Stomach (tissue), 9 donors: Measurements from ENCODE around the gene TRIM33. TPM values are rescaled to one million over a fixed set of nuclear protein-coding genes. Genes with fewer than 3 reads are reported as not detected.

ENCODE experiments used
- DNase-seq, 2 donors: peaks; one replicate each; pipeline versions ENCODE4 v3.0.0 to v3.0.0-alpha.2; 2013 to 2019
- H3K27ac ChIP-seq, 5 donors: fragments of 200-600 bp in 4 of 5; sonication (generic) in 4 of 5; one replicate each; pipeline ENCODE4 v1.5.1; 2013 to 2019; ENCODE audit warnings: mild to moderate bottlenecking in 1 of 5, moderate library complexity in 1 of 5
- H3K27me3 ChIP-seq, 3 donors: fragments of 200-600 bp; sonication (generic); one replicate each; pipeline ENCODE4 v1.5.1; 2017 to 2019; ENCODE audit warnings: mixed run types in 1 of 3
- H3K36me3 ChIP-seq, 4 donors: fragments of 200-600 bp; sonication (generic); 1 replicate in 3 of 4; 2 replicates in 1 of 4; pipeline ENCODE4 v1.5.1; 2016 to 2019
- H3K4me1 ChIP-seq, 4 donors: fragments of 200-600 bp; sonication (generic); one replicate each; pipeline ENCODE4 v1.5.1; 2016 to 2019
- H3K4me3 ChIP-seq, 4 donors: fragments of 200-600 bp; sonication (generic) in 3 of 4; one replicate each; pipeline ENCODE4 v1.5.1; 2016 to 2019; ENCODE audit warnings: mild to moderate bottlenecking in 1 of 4
- H3K9me3 ChIP-seq, 4 donors: fragments of 200-600 bp; sonication (generic); one replicate each; pipeline ENCODE4 v1.5.1; 2016 to 2019
- EP300 ChIP-seq: sonication (generic); formaldehyde crosslinking; IDR thresholded peaks from one replicate; pipeline ENCODE4 v1.6.1; 2017; ENCODE audit warnings: antibody characterized with exemption
- POLR2A ChIP-seq, 4 donors: fragments of 450-650 bp; IDR thresholded peaks; one replicate each; pipeline ENCODE4 v1.6.1; 2016; ENCODE audit warnings: antibody characterized with exemption in 4 of 4, control low read depth in 2 of 4, mild to moderate bottlenecking in 1 of 4, moderate library complexity in 1 of 4
- POLR2AphosphoS5 ChIP-seq, 3 donors: sonication (generic); formaldehyde crosslinking; IDR thresholded peaks; one replicate each; pipeline ENCODE4 v1.6.1; 2016; ENCODE audit warnings: antibody characterized with exemption in 3 of 3
- WGBS, 5 donors: extraction: QIAGEN DNeasy Blood & Tissue Kit in 3 of 5; methylation state at CpG; one replicate each; pipeline versions ENCODE4 v1.1.5 to v1.1.7; 2013 to 2018; 5-methylcytosine and 5-hydroxymethylcytosine counted together
- intact Hi-C: fragments of 100-400 bp; cut with DNase I; formaldehyde crosslinking; loops from one replicate; pipeline ENCODE4 v1.15.1; 2023; ENCODE audit warnings: low total_unique reads
- polyA plus RNA-seq, 3 donors: library from polyadenylated mRNA; stranded (reverse); fragments of 200-250 nt; gene quantifications; one replicate each; pipeline ENCODE4 v1.2.3, GENCODE V29; 2013
- total RNA-seq, 5 donors: library from RNA; depleted of rRNA; stranded (reverse); fragments of >200 nt; gene quantifications; one replicate each; pipeline versions ENCODE4 v1.1.0 to v1.2.3, GENCODE V29; 2014 to 2016
- TF ChIP-seq, protein P1 (sequence below), 7 experiments: fragments of 450-650 bp in 4 of 7; fragments of 200-600 bp in 3 of 7; sonication (generic) in 3 of 7; IDR thresholded peaks; one replicate each; pipeline ENCODE4 v1.5.1; 2016 to 2019; ENCODE audit warnings: antibody characterized with exemption in 7 of 7, control low read depth in 2 of 7, mild to moderate bottlenecking in 1 of 7
- donor health status: healthy with polysubstance abuse.
- donor health status: Bipolar disorder and iron deficiency.
- donor health status: healthy.

TRIM33 gene
- total and polyA plus RNA-seq, 8 donors = 7.2 to 211 (median 40.5) TPM

DNA sequence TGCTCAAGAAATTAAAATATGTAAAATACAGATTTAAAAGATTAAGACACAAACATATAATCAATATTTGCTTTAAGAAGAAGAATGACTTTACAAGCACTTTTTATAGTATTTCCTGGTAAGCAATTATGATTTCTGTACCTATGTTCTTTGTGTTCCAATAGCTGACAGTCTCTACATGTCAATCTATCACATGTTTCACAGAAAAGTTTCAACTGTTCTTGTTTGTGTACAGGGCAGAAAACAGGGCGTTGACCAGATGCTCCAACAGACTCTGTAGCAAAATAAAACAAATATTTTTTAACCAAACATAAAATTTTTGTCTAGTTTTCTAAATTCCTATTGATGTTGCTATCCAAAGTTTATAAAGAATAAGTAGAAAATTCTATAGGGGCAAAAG, 48.0 kb downstream of the TRIM33 start:
- intact Hi-C loops = no loop called here
- no peak overlapping the region for H3K27ac ChIP-seq
- peaks cover 1 to 27% (median 8%) of the 10 kb centered on the region in 4 donors for H3K4me1 ChIP-seq
- no peak for DNase-seq
- H3K4me3 ChIP-seq = no peak overlapping the region
- no peaks in the 10 kb centered on the region for H3K27me3 ChIP-seq
- TF ChIP-seq EP300 = no peak
- no peak for TF ChIP-seq POLR2AphosphoS5 (IDR thresholded peaks at IDR 0.05)
- TF ChIP-seq, protein P1, sequence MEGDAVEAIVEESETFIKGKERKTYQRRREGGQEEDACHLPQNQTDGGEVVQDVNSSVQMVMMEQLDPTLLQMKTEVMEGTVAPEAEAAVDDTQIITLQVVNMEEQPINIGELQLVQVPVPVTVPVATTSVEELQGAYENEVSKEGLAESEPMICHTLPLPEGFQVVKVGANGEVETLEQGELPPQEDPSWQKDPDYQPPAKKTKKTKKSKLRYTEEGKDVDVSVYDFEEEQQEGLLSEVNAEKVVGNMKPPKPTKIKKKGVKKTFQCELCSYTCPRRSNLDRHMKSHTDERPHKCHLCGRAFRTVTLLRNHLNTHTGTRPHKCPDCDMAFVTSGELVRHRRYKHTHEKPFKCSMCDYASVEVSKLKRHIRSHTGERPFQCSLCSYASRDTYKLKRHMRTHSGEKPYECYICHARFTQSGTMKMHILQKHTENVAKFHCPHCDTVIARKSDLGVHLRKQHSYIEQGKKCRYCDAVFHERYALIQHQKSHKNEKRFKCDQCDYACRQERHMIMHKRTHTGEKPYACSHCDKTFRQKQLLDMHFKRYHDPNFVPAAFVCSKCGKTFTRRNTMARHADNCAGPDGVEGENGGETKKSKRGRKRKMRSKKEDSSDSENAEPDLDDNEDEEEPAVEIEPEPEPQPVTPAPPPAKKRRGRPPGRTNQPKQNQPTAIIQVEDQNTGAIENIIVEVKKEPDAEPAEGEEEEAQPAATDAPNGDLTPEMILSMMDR (IDR thresholded peaks at IDR 0.05) = no peak
- TF ChIP-seq POLR2A (IDR thresholded peaks at IDR 0.05) = no peak
- H3K9me3 ChIP-seq = no peaks in the 10 kb centered on the region
- WGBS, 5 donors = 79 to 90% (median 86%) methylated on average over 1 of the region's 1 CpG
- peaks cover 0 to 10% (median 6%) of the 10 kb centered on the region in 4 donors for H3K36me3 ChIP-seq

DNA sequence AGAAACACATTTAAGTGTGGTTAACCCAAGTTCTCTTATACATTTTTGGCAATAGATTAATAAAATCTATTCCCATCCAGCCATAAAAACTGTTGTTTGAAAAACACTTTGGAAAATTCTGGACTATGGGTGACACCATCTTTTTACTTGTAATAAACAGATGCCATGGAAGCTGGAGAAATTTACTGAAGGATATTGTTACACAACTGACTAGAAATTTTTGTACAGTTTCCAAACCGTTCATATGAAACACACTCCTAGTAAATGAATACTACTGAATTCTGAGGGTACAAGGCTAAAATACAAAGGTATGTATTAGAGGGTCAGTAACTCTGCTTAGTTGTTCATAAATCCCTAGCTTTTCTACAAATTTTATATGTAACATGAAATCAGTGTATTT, 48.7 kb downstream of the TRIM33 start:
- Histone ChIP-seq H3K36me3 (peaks cover 0 to 10% (median 7%) of the 10 kb centered on the region in 4 donors), H3K9me3 (no peaks in the 10 kb centered on the region), H3K27ac (no peak overlapping the region), H3K4me1 (peaks cover 0 to 24% (median 2%) of the 10 kb centered on the region in 4 donors), H3K4me3 (no peak overlapping the region), H3K27me3 (no peaks in the 10 kb centered on the region)
- TF ChIP-seq, protein P1 (IDR thresholded peaks at IDR 0.05) = no peak
- TF ChIP-seq POLR2A (IDR thresholded peaks at IDR 0.05) (no peak), EP300 (no peak), POLR2AphosphoS5 (IDR thresholded peaks at IDR 0.05) (no peak)
- no peak for DNase-seq
- WGBS, 5 donors = 78 to 92% (median 86%) methylated on average over 1 of the region's 1 CpG
- intact Hi-C loops = no loop called here

DNA sequence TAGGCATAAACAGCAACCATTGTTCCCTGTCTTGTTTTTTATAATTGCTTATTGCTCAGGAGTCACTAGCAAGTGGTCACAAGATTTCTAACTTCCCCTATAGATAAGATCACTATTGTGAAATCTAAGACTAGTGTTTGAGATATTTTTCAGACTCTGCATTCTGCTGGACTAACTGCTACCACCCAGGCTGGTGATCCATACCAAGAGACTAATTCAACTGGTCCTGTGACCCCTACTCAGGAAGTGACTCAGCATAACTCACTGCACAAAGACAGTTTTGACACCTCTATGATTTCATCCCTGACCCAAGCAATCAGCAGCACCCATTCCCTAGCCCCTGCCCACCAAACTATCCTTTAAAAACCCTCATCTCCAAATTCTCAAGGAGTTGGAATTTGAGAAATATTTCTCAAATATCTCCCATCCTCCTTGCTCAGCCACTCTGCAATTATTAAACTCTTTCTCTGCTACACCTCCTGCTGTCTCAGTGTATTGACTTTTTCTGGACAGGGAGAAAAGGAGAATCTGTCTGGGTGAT, 52.7 kb downstream of the TRIM33 start:
- Histone ChIP-seq H3K36me3 (peaks cover 0 to 45% (median 39%) of the 10 kb centered on the region in 4 donors), H3K27me3 (no peaks in the 10 kb centered on the region), H3K27ac (no peak overlapping the region), H3K4me1 (peaks cover 0 to 20% (median 0%) of the 10 kb centered on the region in 4 donors), H3K4me3 (no peak overlapping the region), H3K9me3 (no peaks in the 10 kb centered on the region)
- no peak for DNase-seq
- intact Hi-C loops = no loop called here
- no peak for TF ChIP-seq EP300
- TF ChIP-seq POLR2AphosphoS5 (IDR thresholded peaks at IDR 0.05) = no peak
- TF ChIP-seq, protein P1 (IDR thresholded peaks at IDR 0.05) = no peak
- TF ChIP-seq POLR2A (IDR thresholded peaks at IDR 0.05) = no peak

DNA sequence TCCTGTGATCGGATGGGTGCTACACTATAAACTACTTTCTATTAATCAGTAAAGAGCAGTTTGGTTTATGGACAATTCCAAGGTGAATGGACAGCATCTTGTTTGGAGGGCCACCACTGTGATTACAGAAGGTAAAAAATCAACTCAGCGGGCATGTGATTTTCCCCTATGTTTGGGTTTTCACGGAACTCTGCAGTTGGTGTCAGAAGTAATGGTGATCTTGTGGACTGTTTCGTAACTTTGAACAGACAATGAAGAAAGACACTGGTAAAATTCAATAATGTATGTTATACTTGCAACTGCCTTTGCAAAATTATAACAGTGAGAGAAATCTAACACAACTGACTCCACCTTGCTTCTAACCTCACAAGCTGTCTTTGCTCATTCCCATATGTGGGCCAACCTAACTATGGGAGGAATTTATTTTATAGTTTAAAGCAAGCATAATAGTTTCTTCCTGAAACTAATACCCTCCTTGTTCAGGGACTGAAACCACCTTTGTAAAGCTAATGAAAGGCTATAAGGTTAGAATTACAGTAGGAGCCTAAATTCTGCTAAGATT, 53.2 kb downstream of the TRIM33 start:
- no peak overlapping the region for H3K4me3 ChIP-seq
- TF ChIP-seq POLR2AphosphoS5 (IDR thresholded peaks at IDR 0.05) (no peak), POLR2A (IDR thresholded peaks at IDR 0.05) (no peak), EP300 (no peak)
- TF ChIP-seq, protein P1 (IDR thresholded peaks at IDR 0.05) = no peak
- no peak for DNase-seq
- H3K27me3 ChIP-seq = no peaks in the 10 kb centered on the region
- H3K36me3 ChIP-seq = peaks cover 0 to 50% (median 44%) of the 10 kb centered on the region in 4 donors
- intact Hi-C loops = no loop called here
- peaks cover 0 to 20% (median 0%) of the 10 kb centered on the region in 4 donors for H3K4me1 ChIP-seq
- H3K9me3 ChIP-seq = no peaks in the 10 kb centered on the region
- H3K27ac ChIP-seq = no peak overlapping the region
- WGBS, 5 donors = 79 to 99% (median 84%) methylated on average over 4 of the region's 4 CpGs
